Transverse colon (tissue), 4 donors: ENCODE data around the gene MIS18A. TPM values are rescaled to one million over a fixed set of nuclear protein-coding genes. Genes with fewer than 3 reads are reported as not detected.

Source experiments
- DNase-seq: peaks from one replicate; pipeline ENCODE4 v3.0.0-alpha.2; 2019
- H3K27ac ChIP-seq, 4 donors: fragments of 200-600 bp; sonication (generic); 2 replicates each; pipeline ENCODE4 v1.5.1; 2016 to 2018; ENCODE audit warnings: inconsistent platforms in 4 of 4
- H3K27me3 ChIP-seq: fragments of 200-600 bp; sonication (generic); 2 replicates; pipeline ENCODE4 v1.5.1; 2017; ENCODE audit warnings: inconsistent platforms
- H3K36me3 ChIP-seq, 4 donors: fragments of 200-600 bp; sonication (generic); 2 replicates each; pipeline ENCODE4 v1.5.1; 2017 to 2019; ENCODE audit warnings: inconsistent platforms in 4 of 4
- H3K4me1 ChIP-seq, 4 donors: fragments of 200-600 bp; sonication (generic); 2 replicates each; pipeline ENCODE4 v1.5.1; 2017 to 2020; ENCODE audit warnings: inconsistent platforms in 4 of 4
- H3K4me3 ChIP-seq, 4 donors: fragments of 200-600 bp; sonication (generic); 1 replicate in 1 of 4; 2 replicates in 3 of 4; pipeline versions ENCODE4 v1.5.1 to v1.6.1; 2017 to 2019; ENCODE audit warnings: inconsistent platforms in 4 of 4
- H3K9me3 ChIP-seq, 2 donors: fragments of 200-600 bp; sonication (generic); 2 replicates each; pipeline ENCODE4 v1.5.1; 2017 to 2019; ENCODE audit warnings: inconsistent platforms in 2 of 2
- EP300 ChIP-seq: sonication (generic); formaldehyde crosslinking; IDR thresholded peaks from one replicate; pipeline ENCODE4 v1.6.1; 2017; ENCODE audit warnings: antibody characterized with exemption, low read depth
- POLR2A ChIP-seq: fragments of 450-650 bp; IDR thresholded peaks from one replicate; pipeline ENCODE4 v1.6.1; 2016; ENCODE audit warnings: antibody characterized with exemption, mild to moderate bottlenecking, moderate library complexity
- POLR2AphosphoS5 ChIP-seq, 3 donors: sonication (generic); formaldehyde crosslinking; IDR thresholded peaks; one replicate each; pipeline ENCODE4 v1.6.1; 2016; ENCODE audit warnings: antibody characterized with exemption in 3 of 3
- WGBS, 2 donors: methylation state at CpG; one replicate each; pipeline ENCODE4 v1.1.5; 2018; ENCODE audit warnings: low coverage in 1 of 2; 5-methylcytosine and 5-hydroxymethylcytosine counted together
- in situ Hi-C, 4 donors: fragments of 200-750 bp; cut with MboI; loops; one replicate each; pipeline versions ENCODE4 v1.15.0 to v1.15.1; 2017; ENCODE audit warnings: low sequenced_read_pairs in 3 of 4, low pct_ligation_motif_present in 1 of 4, low pct_unique_long_range_greater_than_20kb in 1 of 4
- intact Hi-C: fragments of 100-400 bp; cut with DNase I; formaldehyde crosslinking; loops from one replicate; pipeline ENCODE4 v1.15.1; 2023; ENCODE audit warnings: low total_unique reads
- total RNA-seq, 4 donors: library from RNA; depleted of rRNA; stranded (reverse); fragments of >200 nt; gene quantifications; one replicate each; pipeline ENCODE4 v1.1.0, GENCODE V29; 2016
- TF ChIP-seq, protein P1 (sequence below), 5 experiments: fragments of 200-600 bp in 3 of 5; fragments of 450-650 bp in 2 of 5; sonication (generic) in 3 of 5; IDR thresholded peaks; 1 replicate in 2 of 5; 2 replicates in 3 of 5; pipeline ENCODE4 v1.5.1; 2016 to 2017; ENCODE audit warnings: antibody characterized with exemption in 5 of 5, inconsistent platforms in 3 of 5, mild to moderate bottlenecking in 2 of 5, moderate library complexity in 1 of 5

Gene MIS18A
- total RNA-seq, 4 donors from 2014 or later, result 3.7 to 4.8 (median 4.1) TPM; not detected in 1

- in situ Hi-C loops, result no loop called here
- intact Hi-C loops, result no loop called here
- TF ChIP-seq, protein P1, sequence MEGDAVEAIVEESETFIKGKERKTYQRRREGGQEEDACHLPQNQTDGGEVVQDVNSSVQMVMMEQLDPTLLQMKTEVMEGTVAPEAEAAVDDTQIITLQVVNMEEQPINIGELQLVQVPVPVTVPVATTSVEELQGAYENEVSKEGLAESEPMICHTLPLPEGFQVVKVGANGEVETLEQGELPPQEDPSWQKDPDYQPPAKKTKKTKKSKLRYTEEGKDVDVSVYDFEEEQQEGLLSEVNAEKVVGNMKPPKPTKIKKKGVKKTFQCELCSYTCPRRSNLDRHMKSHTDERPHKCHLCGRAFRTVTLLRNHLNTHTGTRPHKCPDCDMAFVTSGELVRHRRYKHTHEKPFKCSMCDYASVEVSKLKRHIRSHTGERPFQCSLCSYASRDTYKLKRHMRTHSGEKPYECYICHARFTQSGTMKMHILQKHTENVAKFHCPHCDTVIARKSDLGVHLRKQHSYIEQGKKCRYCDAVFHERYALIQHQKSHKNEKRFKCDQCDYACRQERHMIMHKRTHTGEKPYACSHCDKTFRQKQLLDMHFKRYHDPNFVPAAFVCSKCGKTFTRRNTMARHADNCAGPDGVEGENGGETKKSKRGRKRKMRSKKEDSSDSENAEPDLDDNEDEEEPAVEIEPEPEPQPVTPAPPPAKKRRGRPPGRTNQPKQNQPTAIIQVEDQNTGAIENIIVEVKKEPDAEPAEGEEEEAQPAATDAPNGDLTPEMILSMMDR (IDR thresholded peaks at IDR 0.05), result no peak
- TF ChIP-seq POLR2AphosphoS5 (IDR thresholded peaks at IDR 0.05) (no peak), EP300 (no peak), POLR2A (no peak)
- H3K9me3 ChIP-seq, result no peaks in the 10 kb centered on the region
- no peaks in the 10 kb centered on the region for H3K27me3 ChIP-seq
- DNase-seq, result no peak
- WGBS, 2 donors, result 94% methylated on average over 9 of the region's 9 CpGs; no CpG with 5 or more reads in 1 of the 2 donors
- no peak overlapping the region for H3K27ac ChIP-seq
- no peak overlapping the region for H3K4me3 ChIP-seq
- no peaks in the 10 kb centered on the region for H3K4me1 ChIP-seq
- peaks cover 0 to 51% (median 12%) of the 10 kb centered on the region in 4 donors for H3K36me3 ChIP-seq
Observed at GRCh38 chr21:32317726-32318125, 38.9 kb upstream of the MIS18A start.

- WGBS, 2 donors, result 80 to 94% methylated on average over 3 to 13 of the region's 22 CpGs
- no peak for DNase-seq
- Histone ChIP-seq H3K27me3 (no peaks in the 10 kb centered on the region), H3K36me3 (peaks cover 0 to 40% (median 10%) of the 10 kb centered on the region in 4 donors), H3K27ac (no peak overlapping the region), H3K4me3 (no peak overlapping the region), H3K4me1 (no peaks in the 10 kb centered on the region), H3K9me3 (no peaks in the 10 kb centered on the region)
- in situ Hi-C loops (no loop called here), intact Hi-C loops (no loop called here)
- TF ChIP-seq, protein P1 (IDR thresholded peaks at IDR 0.05), result no peak
- TF ChIP-seq POLR2AphosphoS5 (IDR thresholded peaks at IDR 0.05) (no peak), EP300 (no peak), POLR2A (no peak)
Observed at GRCh38 chr21:32316361-32317215, 37.7 kb upstream of the MIS18A start.

GRCh38 chr21:32315511-32316281, 36.8 kb upstream of the MIS18A start:
- 92% methylated on average over 14 of the region's 14 CpGs; no CpG with 5 or more reads in 1 of the 2 donors for WGBS, 2 donors
- no peak for TF ChIP-seq POLR2A
- TF ChIP-seq, protein P1 (IDR thresholded peaks at IDR 0.05), result no peak
- no peak for TF ChIP-seq EP300
- no peak for TF ChIP-seq POLR2AphosphoS5 (IDR thresholded peaks at IDR 0.05)
- DNase-seq, result no peak
- Histone ChIP-seq H3K4me3 (no peak overlapping the region), H3K4me1 (no peaks in the 10 kb centered on the region), H3K27me3 (no peaks in the 10 kb centered on the region), H3K36me3 (peaks cover 0 to 32% (median 10%) of the 10 kb centered on the region in 4 donors), H3K9me3 (no peaks in the 10 kb centered on the region), H3K27ac (no peak overlapping the region)
- intact Hi-C loops (no loop called here), in situ Hi-C loops (no loop called here)

DNA sequence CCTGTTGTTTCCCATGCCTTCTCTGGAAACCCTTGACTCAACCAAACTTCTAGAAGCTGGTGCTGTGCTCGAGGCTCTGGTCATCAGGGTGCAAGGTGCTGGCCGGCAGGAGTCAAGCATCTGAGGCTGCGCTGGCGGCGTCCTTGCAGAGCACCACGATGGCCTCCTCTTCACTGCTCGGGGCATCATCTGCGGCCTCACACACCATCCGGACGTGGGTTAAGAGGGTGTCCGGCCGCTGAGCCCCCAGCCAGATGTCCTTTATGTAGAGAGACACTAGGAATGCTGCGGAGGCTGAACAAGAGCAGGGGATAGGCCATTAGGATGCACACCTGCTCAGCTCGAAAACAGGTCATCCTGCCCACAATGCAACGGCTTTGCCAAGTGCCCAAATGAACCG, 36.0 kb upstream of the MIS18A start:
- no peak overlapping the region for H3K27ac ChIP-seq
- no peaks in the 10 kb centered on the region for H3K27me3 ChIP-seq
- TF ChIP-seq EP300 (no peak), POLR2A (no peak), POLR2AphosphoS5 (IDR thresholded peaks at IDR 0.05) (no peak)
- TF ChIP-seq, protein P1 (IDR thresholded peaks at IDR 0.05), result no peak
- intact Hi-C loops, result no loop called here
- no peaks in the 10 kb centered on the region for H3K9me3 ChIP-seq
- H3K4me1 ChIP-seq, result no peaks in the 10 kb centered on the region
- no peak for DNase-seq
- in situ Hi-C loops, result no loop called here
- WGBS, 2 donors, result 95 to 100% methylated on average over 2 to 16 of the region's 16 CpGs
- H3K36me3 ChIP-seq, result peaks cover 0 to 25% (median 6%) of the 10 kb centered on the region in 4 donors
- H3K4me3 ChIP-seq, result no peak overlapping the region
